22Rv1 (cell line): ENCODE data around the gene DDN.

Experiments used
- H3K27ac ChIP-seq: fragments of 450-650 bp; 2 replicates; pipeline ENCODE4 v1.5.1; 2017
- CTCF ChIP-seq: fragments of 450-650 bp; IDR thresholded peaks from 2 replicates; pipeline ENCODE4 v1.5.1; 2017; ENCODE audit warnings: mild to moderate bottlenecking
- ZFX ChIP-seq: fragments of 450-650 bp; IDR thresholded peaks from 2 replicates; pipeline ENCODE4 v1.6.1; 2017; ENCODE audit warnings: antibody characterized with exemption, borderline replicate concordance

The DDN gene

GRCh38 chr12:49041881-49042484 lies 42.8 kb upstream of the DDN start:
- TF ChIP-seq CTCF: no peak
- no peak for TF ChIP-seq ZFX
- H3K27ac ChIP-seq: no peak overlapping the region

GRCh38 chr12:49041036-49041880 lies 42.1 kb upstream of the DDN start:
- TF ChIP-seq ZFX: no peak
- no peak for TF ChIP-seq CTCF

GRCh38 chr12:49040364-49040855 lies 41.2 kb upstream of the DDN start:
- TF ChIP-seq ZFX: no peak
- TF ChIP-seq CTCF: no peak

More at GRCh38 chr12:49041036-49041880, 42.1 kb upstream of the DDN start:
- H3K27ac ChIP-seq: no peak overlapping the region

DNA sequence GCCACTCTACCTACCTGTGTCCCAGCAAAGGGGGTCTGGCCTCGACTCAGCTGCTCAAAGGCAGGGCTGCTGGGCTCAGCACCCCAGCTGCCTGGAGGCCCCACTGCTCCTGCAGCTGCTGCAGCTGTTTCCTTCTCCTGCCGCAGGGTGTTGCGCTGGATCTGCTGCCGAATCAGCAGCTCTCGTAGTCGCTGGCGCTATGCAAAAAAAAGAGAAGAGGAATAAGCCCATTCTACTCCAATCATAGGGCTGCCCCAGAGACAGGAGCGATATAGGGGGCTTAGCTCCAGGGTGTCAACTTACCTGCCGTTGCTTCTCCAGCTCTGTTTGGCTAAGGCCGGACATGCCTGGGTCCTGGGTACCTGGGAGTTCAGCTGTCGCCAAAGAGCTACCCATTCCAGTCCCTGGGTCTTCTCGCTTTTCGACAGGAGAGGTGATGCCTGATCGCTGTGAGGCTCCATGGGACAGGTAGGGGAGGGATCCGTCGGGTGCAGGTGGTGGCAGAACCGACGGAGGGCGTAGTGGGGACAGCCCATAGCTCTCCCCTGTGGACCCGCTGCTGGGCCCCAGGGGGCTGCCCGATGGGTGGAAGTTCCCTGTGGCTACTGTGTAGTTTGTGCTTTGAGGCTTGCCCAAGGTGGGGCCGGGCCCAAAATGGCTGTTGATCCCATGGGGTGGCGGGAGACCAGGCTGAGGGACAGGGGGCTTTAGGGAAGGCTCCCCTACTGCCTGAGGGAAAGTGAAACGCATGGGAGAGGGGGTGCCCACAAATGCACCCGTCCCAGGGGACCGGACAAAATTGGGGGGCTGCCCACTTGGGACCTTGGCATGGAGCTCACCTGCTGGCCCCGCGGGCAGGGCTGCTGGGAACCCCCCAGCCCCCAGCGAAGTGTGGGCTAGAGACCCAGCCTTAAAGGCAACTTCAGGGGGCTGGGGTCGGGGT lies 40.5 kb upstream of the DDN start:
- TF ChIP-seq CTCF: no peak
- no peak for TF ChIP-seq ZFX
- H3K27ac ChIP-seq: no peak overlapping the region

More at GRCh38 chr12:49040364-49040855, 41.2 kb upstream of the DDN start:
- no peak overlapping the region for H3K27ac ChIP-seq

DNA sequence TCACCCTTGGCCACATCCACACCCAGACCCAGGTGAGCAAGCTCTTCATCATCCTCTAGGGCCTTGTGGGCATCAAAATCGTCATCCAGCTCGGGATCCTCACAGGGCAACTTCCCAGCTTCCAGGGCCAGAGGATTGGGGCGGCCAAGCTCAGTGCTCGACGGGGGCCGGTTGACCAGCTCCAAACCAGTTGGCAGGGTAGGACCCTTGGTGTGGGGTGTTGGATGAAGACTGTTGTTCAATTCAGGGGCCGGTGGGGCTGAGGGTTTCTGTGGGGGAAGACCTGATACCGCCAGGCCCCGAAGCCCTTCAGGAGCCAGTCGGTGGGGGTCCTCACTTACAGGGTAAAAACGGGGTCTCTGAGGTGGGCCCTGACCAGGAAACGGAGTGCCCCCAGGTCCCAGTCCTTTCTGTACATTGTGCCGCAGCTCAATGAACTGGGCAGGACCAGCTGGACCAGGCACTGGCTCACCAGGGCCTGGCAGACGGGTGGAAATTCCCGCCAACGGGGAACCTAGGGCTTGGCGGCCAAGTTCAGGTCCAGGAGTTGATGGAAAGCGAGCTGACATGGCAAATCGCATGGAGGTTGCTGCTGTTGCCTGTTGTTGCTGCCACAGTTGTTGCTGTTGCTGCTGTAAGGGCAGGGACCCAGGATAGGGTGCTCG lies 39.2 kb upstream of the DDN start:
- TF ChIP-seq ZFX (no peak), CTCF (no peak)
- H3K27ac ChIP-seq: no peak overlapping the region

DNA sequence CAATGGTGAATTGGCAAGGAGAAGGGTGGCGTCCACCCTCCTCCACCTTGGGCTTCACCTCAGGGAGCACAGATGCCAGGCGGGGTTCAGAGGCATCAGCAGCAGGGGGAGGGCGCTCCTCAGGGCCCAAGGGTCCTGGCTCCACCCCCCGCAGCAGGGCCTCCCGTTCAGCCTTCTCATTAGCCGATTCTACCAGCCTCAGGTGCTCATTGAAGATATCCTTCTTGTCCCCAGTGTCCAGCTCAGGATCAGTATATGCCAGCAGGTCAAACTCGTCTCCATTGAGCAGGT lies 38.7 kb upstream of the DDN start:
- no peak for TF ChIP-seq ZFX
- no peak for TF ChIP-seq CTCF
- no peak overlapping the region for H3K27ac ChIP-seq
